ENCODE measurements around the gene MRM3. TPM values are rescaled to one million over a fixed set of nuclear protein-coding genes. Genes with fewer than 3 reads are reported as not detected.
A peak's percentile ranks its signal among the peaks of the same experiment; 100 is the strongest.

The MRM3 gene
- total RNA-seq, 4 donors from 2014 or later: 1.00 to 13.4 (median 12.5) TPM; not detected in 1

DNA sequence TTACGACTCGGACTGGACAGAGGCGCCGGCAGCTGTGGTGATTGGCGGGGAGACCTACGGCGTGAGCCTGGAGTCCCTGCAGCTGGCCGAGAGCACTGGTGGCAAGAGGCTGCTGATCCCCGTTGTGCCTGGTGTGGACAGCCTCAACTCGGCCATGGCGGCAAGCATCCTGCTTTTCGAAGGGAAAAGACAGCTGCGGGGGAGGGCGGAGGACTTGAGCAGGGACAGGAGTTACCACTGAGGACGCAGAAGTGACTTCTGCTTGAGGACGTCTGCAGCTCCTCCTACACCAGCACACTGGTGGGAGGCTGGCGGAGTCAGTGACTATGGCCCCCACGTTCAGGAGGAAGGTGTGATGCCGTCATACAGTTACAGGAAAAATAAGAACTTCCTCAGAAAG is 9.7 kb downstream of the MRM3 start:
- 88% methylated on average over 19 of the region's 19 CpGs; no CpG with 5 or more reads in 1 of the 2 donors for WGBS, 2 donors (ENCODE audit: low coverage in 1 of 2)
- Histone ChIP-seq H3K27ac (peak overlapping the region in 1 of 4 donors; percentile 5), H3K4me3 (no peak overlapping the region), H3K9me3 (no peaks in the 10 kb centered on the region), H3K4me1 (peaks cover 0 to 13% (median 9%) of the 10 kb centered on the region in 4 donors), H3K27me3 (no peaks in the 10 kb centered on the region), H3K36me3 (peaks cover 0 to 16% (median 5%) of the 10 kb centered on the region in 4 donors)
- TF ChIP-seq POLR2AphosphoS5 (IDR thresholded peaks at IDR 0.05) (no peak), EP300 (IDR thresholded peaks at IDR 0.05; ENCODE audit: low read depth) (no peak), POLR2A (IDR thresholded peaks at IDR 0.05) (no peak)
- TF ChIP-seq, protein P1, sequence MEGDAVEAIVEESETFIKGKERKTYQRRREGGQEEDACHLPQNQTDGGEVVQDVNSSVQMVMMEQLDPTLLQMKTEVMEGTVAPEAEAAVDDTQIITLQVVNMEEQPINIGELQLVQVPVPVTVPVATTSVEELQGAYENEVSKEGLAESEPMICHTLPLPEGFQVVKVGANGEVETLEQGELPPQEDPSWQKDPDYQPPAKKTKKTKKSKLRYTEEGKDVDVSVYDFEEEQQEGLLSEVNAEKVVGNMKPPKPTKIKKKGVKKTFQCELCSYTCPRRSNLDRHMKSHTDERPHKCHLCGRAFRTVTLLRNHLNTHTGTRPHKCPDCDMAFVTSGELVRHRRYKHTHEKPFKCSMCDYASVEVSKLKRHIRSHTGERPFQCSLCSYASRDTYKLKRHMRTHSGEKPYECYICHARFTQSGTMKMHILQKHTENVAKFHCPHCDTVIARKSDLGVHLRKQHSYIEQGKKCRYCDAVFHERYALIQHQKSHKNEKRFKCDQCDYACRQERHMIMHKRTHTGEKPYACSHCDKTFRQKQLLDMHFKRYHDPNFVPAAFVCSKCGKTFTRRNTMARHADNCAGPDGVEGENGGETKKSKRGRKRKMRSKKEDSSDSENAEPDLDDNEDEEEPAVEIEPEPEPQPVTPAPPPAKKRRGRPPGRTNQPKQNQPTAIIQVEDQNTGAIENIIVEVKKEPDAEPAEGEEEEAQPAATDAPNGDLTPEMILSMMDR (IDR thresholded peaks at IDR 0.05): no peak
- in situ Hi-C loops (cut with MboI; ENCODE audit: low pct_ligation_motif_present in 1 of 4, low pct_unique_long_range_greater_than_20kb in 1 of 4, low sequenced_read_pairs in 3 of 4): loop anchor here in 2 of 4 donors (10.0 kb wide), 1 partner anchor 193 kb away; no protein-coding TSS in a partner anchor
- DNase-seq: no peak
- intact Hi-C loops (cut with DNase I; ENCODE audit: low total_unique reads): no loop called here

GRCh38 chr17:792277-792676 is 10.1 kb downstream of the MRM3 start:
- DNase-seq: no peak
- Histone ChIP-seq H3K4me1 (peaks cover 0 to 13% (median 9%) of the 10 kb centered on the region in 4 donors), H3K36me3 (peaks cover 0 to 16% (median 5%) of the 10 kb centered on the region in 4 donors), H3K27me3 (no peaks in the 10 kb centered on the region), H3K9me3 (no peaks in the 10 kb centered on the region), H3K27ac (no peak overlapping the region), H3K4me3 (no peak overlapping the region)
- WGBS, 2 donors (ENCODE audit: low coverage in 1 of 2): 40 to 74% methylated on average over 1 to 9 of the region's 9 CpGs
- in situ Hi-C loops (cut with MboI; ENCODE audit: low pct_ligation_motif_present in 1 of 4, low pct_unique_long_range_greater_than_20kb in 1 of 4, low sequenced_read_pairs in 3 of 4): loop anchor here in 2 of 4 donors (10.0 kb wide), 1 partner anchor 193 kb away; no protein-coding TSS in a partner anchor
- TF ChIP-seq, protein P1 (IDR thresholded peaks at IDR 0.05): no peak
- TF ChIP-seq POLR2AphosphoS5 (IDR thresholded peaks at IDR 0.05) (no peak), EP300 (IDR thresholded peaks at IDR 0.05; ENCODE audit: low read depth) (no peak), POLR2A (IDR thresholded peaks at IDR 0.05) (no peak)
- intact Hi-C loops (cut with DNase I; ENCODE audit: low total_unique reads): no loop called here

GRCh38 chr17:794876-795275 is 12.7 kb downstream of the MRM3 start:
- H3K27ac ChIP-seq: peak overlapping the region; percentile 19 to 74 (median 65)
- H3K4me1 ChIP-seq: peaks cover 0 to 13% (median 9%) of the 10 kb centered on the region in 4 donors
- TF ChIP-seq POLR2AphosphoS5 (IDR thresholded peaks at IDR 0.05): peak in 2 of 3 donors; percentile 38 to 41
- no peak for TF ChIP-seq EP300 (IDR thresholded peaks at IDR 0.05; ENCODE audit: low read depth)
- TF ChIP-seq, protein P1 (IDR thresholded peaks at IDR 0.05): peak; percentile 72 to 89 (median 78)
- TF ChIP-seq POLR2A (IDR thresholded peaks at IDR 0.05): no peak
- no peaks in the 10 kb centered on the region for H3K9me3 ChIP-seq
- intact Hi-C loops (cut with DNase I; ENCODE audit: low total_unique reads): loop anchor here (1.0 kb wide), 1 partner anchor 186 kb away; no protein-coding TSS in a partner anchor
- WGBS, 2 donors (ENCODE audit: low coverage in 1 of 2): 9% methylated on average over 15 to 18 of the region's 18 CpGs
- no peaks in the 10 kb centered on the region for H3K27me3 ChIP-seq
- DNase-seq: peak; percentile 80
- peaks cover 0 to 6% (median 3%) of the 10 kb centered on the region in 4 donors for H3K36me3 ChIP-seq
- in situ Hi-C loops (cut with MboI; ENCODE audit: low pct_ligation_motif_present in 1 of 4, low pct_unique_long_range_greater_than_20kb in 1 of 4, low sequenced_read_pairs in 3 of 4): loop anchor here in 2 of 4 donors (10.0 kb wide), 1 partner anchor 190 kb away; no protein-coding TSS in a partner anchor
- H3K4me3 ChIP-seq: peak overlapping the region in 1 of 4 donors; percentile 33

- H3K4me1 ChIP-seq: peaks cover 0 to 13% (median 9%) of the 10 kb centered on the region in 4 donors
- intact Hi-C loops (cut with DNase I; ENCODE audit: low total_unique reads): loop anchor here (1.0 kb wide), 1 partner anchor 186 kb away; no protein-coding TSS in a partner anchor
- peaks cover 0 to 6% (median 3%) of the 10 kb centered on the region in 4 donors for H3K36me3 ChIP-seq
- H3K27me3 ChIP-seq: no peaks in the 10 kb centered on the region
- 64% methylated on average over 13 of the region's 14 CpGs; no CpG with 5 or more reads in 1 of the 2 donors for WGBS, 2 donors (ENCODE audit: low coverage in 1 of 2)
- TF ChIP-seq POLR2AphosphoS5 (IDR thresholded peaks at IDR 0.05) (peak in 1 of 3 donors; percentile 9), POLR2A (IDR thresholded peaks at IDR 0.05) (no peak), EP300 (IDR thresholded peaks at IDR 0.05; ENCODE audit: low read depth) (no peak)
- TF ChIP-seq, protein P1 (IDR thresholded peaks at IDR 0.05): no peak
- in situ Hi-C loops (cut with MboI; ENCODE audit: low pct_ligation_motif_present in 1 of 4, low pct_unique_long_range_greater_than_20kb in 1 of 4, low sequenced_read_pairs in 3 of 4): loop anchor here in 2 of 4 donors (10.0 kb wide), 1 partner anchor 190 kb away; no protein-coding TSS in a partner anchor
- no peaks in the 10 kb centered on the region for H3K9me3 ChIP-seq
- peak overlapping the region; percentile 19 to 74 (median 65) for H3K27ac ChIP-seq
- peak overlapping the region in 1 of 4 donors; percentile 33 for H3K4me3 ChIP-seq
- no peak for DNase-seq
These were observed 13.1 kb downstream of the MRM3 start for GRCh38 chr17:795276-795675.

All from transverse colon (tissue), 4 donors.